GM19395 (cell line): ENCODE measurements around the gene FADD.
"Not testable (repeated sequence)": the region's sequence is repeated elsewhere in the genome, so short reads cannot be mapped to it uniquely, and the experiment has no call there.

Source experiments
- ATAC-seq: cut with Tn5 transposase; IDR thresholded peaks from one replicate; pipeline ENCODE4 v1.9.1; 2021; ENCODE audit warnings: mild to moderate bottlenecking, moderate library complexity; ENCODE audit not compliant: unreplicated experiment

The FADD gene

GRCh38 chr11:70203751-70204465 lies 812 bp downstream of the FADD start:
- ATAC-seq = peak; percentile 54

GRCh38 chr11:70204466-70204799 lies 1.3 kb downstream of the FADD start:
- no peak for ATAC-seq

- ATAC-seq = no peak
These were observed 2.1 kb downstream of the FADD start for GRCh38 chr11:70205049-70205725.

GRCh38 chr11:70205766-70206165 lies 2.7 kb downstream of the FADD start:
- ATAC-seq = no peak

GRCh38 chr11:70206226-70206981 lies 3.3 kb downstream of the FADD start:
- ATAC-seq = no peak

GRCh38 chr11:70206982-70207376 lies 3.9 kb downstream of the FADD start:
- ATAC-seq = no peak

GRCh38 chr11:70207531-70208131 lies 4.5 kb downstream of the FADD start:
- ATAC-seq = no peak

GRCh38 chr11:70209391-70209912 lies 6.4 kb downstream of the FADD start:
- ATAC-seq = no peak

GRCh38 chr11:70210051-70210501 lies 7.0 kb downstream of the FADD start:
- no peak for ATAC-seq

- no peak for ATAC-seq
These were observed 7.4 kb downstream of the FADD start for GRCh38 chr11:70210530-70210929.

- no peak for ATAC-seq
These were observed 9.2 kb downstream of the FADD start for GRCh38 chr11:70212227-70212811.

GRCh38 chr11:70217388-70217787 lies 14.3 kb downstream of the FADD start:
- ATAC-seq = not testable (repeated sequence)

GRCh38 chr11:70218076-70218475 lies 15.0 kb downstream of the FADD start:
- not testable (repeated sequence) for ATAC-seq

GRCh38 chr11:70220136-70220535 lies 17.0 kb downstream of the FADD start:
- no peak for ATAC-seq

GRCh38 chr11:70220920-70221319 lies 17.8 kb downstream of the FADD start:
- ATAC-seq = no peak

GRCh38 chr11:70225681-70226177 lies 22.6 kb downstream of the FADD start:
- ATAC-seq = no peak

GRCh38 chr11:70226183-70226582 lies 23.1 kb downstream of the FADD start:
- no peak for ATAC-seq

- ATAC-seq = no peak
These were observed 23.9 kb downstream of the FADD start for GRCh38 chr11:70226967-70227366.

- ATAC-seq = no peak
These were observed 26.6 kb downstream of the FADD start for GRCh38 chr11:70229737-70230136.

GRCh38 chr11:70230151-70230839 lies 27.2 kb downstream of the FADD start:
- no peak for ATAC-seq
